WTC11 (cell line): ENCODE measurements around the gene DYNC1I2. TPM values are rescaled to one million over a fixed set of nuclear protein-coding genes. Genes with fewer than 3 reads are reported as not detected.

Experiments used
- ATAC-seq: fragments of 200-7000 bp; cut with Tn5 transposase; 2 replicates; pipeline ENCODE4 v1.10.0; 2021; ENCODE audit warnings: mild to moderate bottlenecking, moderate library complexity
- CTCF ChIA-PET: fragments of 300-600 bp; sonication (Branson Sonifier 250); formaldehyde crosslinking; loops from one replicate; lab custom pipeline; 2021; ENCODE audit warnings: antibody characterized with exemption; lab: Charles Lee
- POLR2A ChIA-PET: fragments of 350-600 bp; sonication (Branson Sonifier 250); formaldehyde crosslinking; loops from one replicate; lab custom pipeline; 2021; ENCODE audit warnings: antibody characterized with exemption; lab: Charles Lee
- DNase-seq: peaks from one replicate; pipeline ENCODE4 v3.0.0; 2021; ENCODE audit warnings: low spot score
- H3K27ac Mint-ChIP-seq: 2 replicates; pipeline ENCODE4 v1.8.0; 2021; ENCODE audit warnings: mixed read lengths
- H3K27me3 Mint-ChIP-seq: 2 replicates; pipeline ENCODE4 v1.8.0; 2021; ENCODE audit warnings: low read depth, mild to moderate bottlenecking, moderate library complexity, mixed read lengths
- H3K36me3 Mint-ChIP-seq: 2 replicates; pipeline ENCODE4 v1.8.0; 2021; ENCODE audit warnings: mixed read lengths
- H3K4me1 Mint-ChIP-seq: 2 replicates; pipeline ENCODE4 v1.8.0; 2022; ENCODE audit warnings: mixed read lengths
- H3K4me3 Mint-ChIP-seq: 2 replicates; pipeline ENCODE4 v1.8.0; 2021; ENCODE audit warnings: mild to moderate bottlenecking, moderate library complexity, mixed read lengths
- H3K9me3 Mint-ChIP-seq: 2 replicates; pipeline ENCODE4 v1.8.0; 2021; ENCODE audit warnings: mixed read lengths
- ATF1 ChIP-seq: sonication (generic); formaldehyde crosslinking; IDR thresholded peaks from 2 replicates; pipeline ENCODE4 v1.8.1; 2023; ENCODE audit warnings: mild to moderate bottlenecking, moderate library complexity, missing genetic modification reagents
- EMX1 ChIP-seq: fragments of 250-450 bp; sonication (Bioruptor Pico); IDR thresholded peaks from 2 replicates; pipeline ENCODE4 v1.8.0; 2021; ENCODE audit warnings: mild to moderate bottlenecking
- ESRRA ChIP-seq: sonication (generic); formaldehyde crosslinking; IDR thresholded peaks from 2 replicates; pipeline ENCODE4 v1.8.1; 2022; ENCODE audit warnings: mild to moderate bottlenecking, missing genetic modification reagents, borderline replicate concordance
- ETV6 ChIP-seq: sonication (generic); formaldehyde crosslinking; IDR thresholded peaks from 2 replicates; pipeline ENCODE4 v1.8.1; 2022; ENCODE audit warnings: mild to moderate bottlenecking, missing genetic modification reagents
- MYBL2 ChIP-seq: sonication (generic); formaldehyde crosslinking; IDR thresholded peaks from 2 replicates; pipeline ENCODE4 v1.8.1; 2023; ENCODE audit warnings: mild to moderate bottlenecking, moderate library complexity, missing genetic modification reagents
- NFATC4 ChIP-seq: fragments of 250-450 bp; sonication (Bioruptor Pico); IDR thresholded peaks from 2 replicates; pipeline ENCODE4 v1.9.0; 2021; ENCODE audit warnings: mild to moderate bottlenecking
- NFYB ChIP-seq: sonication (generic); formaldehyde crosslinking; conservative IDR thresholded peaks from 2 replicates; pipeline ENCODE4 v1.8.0; 2022; ENCODE audit warnings: low read depth, missing genetic modification reagents
- PRRX2 ChIP-seq: fragments of 250-450 bp; sonication (Bioruptor Pico); IDR thresholded peaks from 2 replicates; pipeline ENCODE4 v1.8.0; 2021; ENCODE audit warnings: mild to moderate bottlenecking
- SMAD4 ChIP-seq: sonication (generic); formaldehyde crosslinking; IDR thresholded peaks from 2 replicates; pipeline ENCODE4 v1.8.0; 2022; ENCODE audit warnings: mild to moderate bottlenecking, missing genetic modification reagents
- SP1 ChIP-seq: sonication (generic); formaldehyde crosslinking; conservative IDR thresholded peaks from 2 replicates; pipeline ENCODE4 v1.8.1; 2022; ENCODE audit warnings: missing genetic modification reagents
- TP53 ChIP-seq: sonication (generic); formaldehyde crosslinking; IDR thresholded peaks from 2 replicates; pipeline ENCODE4 v1.8.1; 2023; ENCODE audit warnings: mild to moderate bottlenecking, missing genetic modification reagents
- ZNF219 ChIP-seq: sonication (generic); formaldehyde crosslinking; IDR thresholded peaks from 2 replicates; pipeline ENCODE4 v1.8.0; 2023; ENCODE audit warnings: missing genetic modification reagents, mild to moderate bottlenecking, borderline replicate concordance
- ZNF396 ChIP-seq: fragments of 250-450 bp; sonication (Bioruptor Pico); IDR thresholded peaks from 2 replicates; pipeline ENCODE4 v1.8.0; 2021; ENCODE audit warnings: mild to moderate bottlenecking, moderate library complexity, borderline replicate concordance
- ZNF423 ChIP-seq: fragments of 250-450 bp; sonication (Bioruptor Pico); IDR thresholded peaks from 2 replicates; pipeline ENCODE4 v2.1.2; 2022; ENCODE audit warnings: mild to moderate bottlenecking, moderate library complexity
- ZNF671 ChIP-seq: fragments of 250-450 bp; sonication (Bioruptor Pico); IDR thresholded peaks from 2 replicates; pipeline ENCODE4 v1.8.0; 2021; ENCODE audit warnings: mild to moderate bottlenecking
- total RNA-seq: library from RNA; stranded (reverse); gene quantifications from 3 replicates; pipeline ENCODE4 v1.2.3, GENCODE V29; 2021
- TF ChIP-seq, protein P1 (sequence below): sonication (generic); formaldehyde crosslinking; IDR thresholded peaks from 2 replicates; pipeline ENCODE4 v1.8.1; 2023; ENCODE audit warnings: mild to moderate bottlenecking, missing genetic modification reagents
- TF ChIP-seq, protein P2 (sequence below): fragments of 250-450 bp; sonication (Bioruptor Pico); IDR thresholded peaks from 2 replicates; pipeline ENCODE4 v1.9.0; 2021; ENCODE audit warnings: mild to moderate bottlenecking
- TF ChIP-seq, protein P3 (sequence below): fragments of 250-450 bp; sonication (Bioruptor Pico); IDR thresholded peaks from 2 replicates; pipeline ENCODE4 v1.9.0; 2021; ENCODE audit warnings: mild to moderate bottlenecking, borderline replicate concordance
- TF ChIP-seq, protein P4 (sequence below): sonication (generic); formaldehyde crosslinking; IDR thresholded peaks from 2 replicates; pipeline ENCODE4 v1.8.0; 2022; ENCODE audit warnings: mild to moderate bottlenecking, missing genetic modification reagents
- TF ChIP-seq, protein P5 (sequence below): sonication (generic); formaldehyde crosslinking; IDR thresholded peaks from 2 replicates; pipeline ENCODE4 v1.8.0; 2023; ENCODE audit warnings: missing genetic modification reagents, mild to moderate bottlenecking, borderline replicate concordance

DYNC1I2 gene
- total RNA-seq, 1 experiment from 2014 or later = 73.7 TPM

DNA sequence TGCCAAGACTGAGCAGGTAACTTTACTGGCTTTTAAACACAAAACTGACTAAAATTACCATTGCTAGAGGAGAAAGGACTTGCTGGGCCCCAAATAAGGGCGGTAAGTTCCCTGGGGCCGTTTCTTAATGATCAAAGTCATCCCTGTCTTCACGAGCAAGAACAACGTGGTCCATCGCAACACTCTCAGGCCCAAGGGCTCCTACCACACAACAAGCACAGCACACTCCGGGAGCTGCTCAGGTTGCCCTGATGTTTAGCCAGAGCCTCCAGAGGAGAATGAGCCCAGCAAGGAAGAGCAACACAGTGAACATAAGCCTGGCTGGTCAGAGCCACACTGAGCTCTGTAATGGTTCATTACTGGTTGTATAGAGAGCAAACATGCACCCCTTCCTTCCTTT lies 102.7 kb downstream of the DYNC1I2 start:
- TF ChIP-seq ZNF219 (CRISPR knock-in tag) (no peak), ETV6 (CRISPR knock-in tag) (no peak), ATF1 (CRISPR knock-in tag) (no peak), PRRX2 (CRISPR knock-in tag) (no peak), TP53 (CRISPR knock-in tag) (no peak), MYBL2 (CRISPR knock-in tag) (no peak), SP1 (CRISPR knock-in tag) (no peak), ZNF396 (CRISPR knock-in tag) (no peak), ZNF423 (CRISPR knock-in tag) (no peak), SMAD4 (no peak), NFYB (no peak), NFATC4 (CRISPR knock-in tag) (no peak), EMX1 (CRISPR knock-in tag) (no peak), ESRRA (no peak), ZNF671 (CRISPR knock-in tag) (no peak)
- TF ChIP-seq, protein P1, sequence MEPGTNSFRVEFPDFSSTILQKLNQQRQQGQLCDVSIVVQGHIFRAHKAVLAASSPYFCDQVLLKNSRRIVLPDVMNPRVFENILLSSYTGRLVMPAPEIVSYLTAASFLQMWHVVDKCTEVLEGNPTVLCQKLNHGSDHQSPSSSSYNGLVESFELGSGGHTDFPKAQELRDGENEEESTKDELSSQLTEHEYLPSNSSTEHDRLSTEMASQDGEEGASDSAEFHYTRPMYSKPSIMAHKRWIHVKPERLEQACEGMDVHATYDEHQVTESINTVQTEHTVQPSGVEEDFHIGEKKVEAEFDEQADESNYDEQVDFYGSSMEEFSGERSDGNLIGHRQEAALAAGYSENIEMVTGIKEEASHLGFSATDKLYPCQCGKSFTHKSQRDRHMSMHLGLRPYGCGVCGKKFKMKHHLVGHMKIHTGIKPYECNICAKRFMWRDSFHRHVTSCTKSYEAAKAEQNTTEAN (CRISPR knock-in tag) = no peak
- TF ChIP-seq, protein P2, sequence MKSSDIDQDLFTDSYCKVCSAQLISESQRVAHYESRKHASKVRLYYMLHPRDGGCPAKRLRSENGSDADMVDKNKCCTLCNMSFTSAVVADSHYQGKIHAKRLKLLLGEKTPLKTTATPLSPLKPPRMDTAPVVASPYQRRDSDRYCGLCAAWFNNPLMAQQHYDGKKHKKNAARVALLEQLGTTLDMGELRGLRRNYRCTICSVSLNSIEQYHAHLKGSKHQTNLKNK (CRISPR knock-in tag) = no peak
- TF ChIP-seq, protein P3, sequence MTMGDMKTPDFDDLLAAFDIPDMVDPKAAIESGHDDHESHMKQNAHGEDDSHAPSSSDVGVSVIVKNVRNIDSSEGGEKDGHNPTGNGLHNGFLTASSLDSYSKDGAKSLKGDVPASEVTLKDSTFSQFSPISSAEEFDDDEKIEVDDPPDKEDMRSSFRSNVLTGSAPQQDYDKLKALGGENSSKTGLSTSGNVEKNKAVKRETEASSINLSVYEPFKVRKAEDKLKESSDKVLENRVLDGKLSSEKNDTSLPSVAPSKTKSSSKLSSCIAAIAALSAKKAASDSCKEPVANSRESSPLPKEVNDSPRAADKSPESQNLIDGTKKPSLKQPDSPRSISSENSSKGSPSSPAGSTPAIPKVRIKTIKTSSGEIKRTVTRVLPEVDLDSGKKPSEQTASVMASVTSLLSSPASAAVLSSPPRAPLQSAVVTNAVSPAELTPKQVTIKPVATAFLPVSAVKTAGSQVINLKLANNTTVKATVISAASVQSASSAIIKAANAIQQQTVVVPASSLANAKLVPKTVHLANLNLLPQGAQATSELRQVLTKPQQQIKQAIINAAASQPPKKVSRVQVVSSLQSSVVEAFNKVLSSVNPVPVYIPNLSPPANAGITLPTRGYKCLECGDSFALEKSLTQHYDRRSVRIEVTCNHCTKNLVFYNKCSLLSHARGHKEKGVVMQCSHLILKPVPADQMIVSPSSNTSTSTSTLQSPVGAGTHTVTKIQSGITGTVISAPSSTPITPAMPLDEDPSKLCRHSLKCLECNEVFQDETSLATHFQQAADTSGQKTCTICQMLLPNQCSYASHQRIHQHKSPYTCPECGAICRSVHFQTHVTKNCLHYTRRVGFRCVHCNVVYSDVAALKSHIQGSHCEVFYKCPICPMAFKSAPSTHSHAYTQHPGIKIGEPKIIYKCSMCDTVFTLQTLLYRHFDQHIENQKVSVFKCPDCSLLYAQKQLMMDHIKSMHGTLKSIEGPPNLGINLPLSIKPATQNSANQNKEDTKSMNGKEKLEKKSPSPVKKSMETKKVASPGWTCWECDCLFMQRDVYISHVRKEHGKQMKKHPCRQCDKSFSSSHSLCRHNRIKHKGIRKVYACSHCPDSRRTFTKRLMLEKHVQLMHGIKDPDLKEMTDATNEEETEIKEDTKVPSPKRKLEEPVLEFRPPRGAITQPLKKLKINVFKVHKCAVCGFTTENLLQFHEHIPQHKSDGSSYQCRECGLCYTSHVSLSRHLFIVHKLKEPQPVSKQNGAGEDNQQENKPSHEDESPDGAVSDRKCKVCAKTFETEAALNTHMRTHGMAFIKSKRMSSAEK (CRISPR knock-in tag) = no peak
- TF ChIP-seq, protein P4, sequence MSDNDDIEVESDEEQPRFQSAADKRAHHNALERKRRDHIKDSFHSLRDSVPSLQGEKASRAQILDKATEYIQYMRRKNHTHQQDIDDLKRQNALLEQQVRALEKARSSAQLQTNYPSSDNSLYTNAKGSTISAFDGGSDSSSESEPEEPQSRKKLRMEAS (CRISPR knock-in tag) = no peak
- TF ChIP-seq, protein P5, sequence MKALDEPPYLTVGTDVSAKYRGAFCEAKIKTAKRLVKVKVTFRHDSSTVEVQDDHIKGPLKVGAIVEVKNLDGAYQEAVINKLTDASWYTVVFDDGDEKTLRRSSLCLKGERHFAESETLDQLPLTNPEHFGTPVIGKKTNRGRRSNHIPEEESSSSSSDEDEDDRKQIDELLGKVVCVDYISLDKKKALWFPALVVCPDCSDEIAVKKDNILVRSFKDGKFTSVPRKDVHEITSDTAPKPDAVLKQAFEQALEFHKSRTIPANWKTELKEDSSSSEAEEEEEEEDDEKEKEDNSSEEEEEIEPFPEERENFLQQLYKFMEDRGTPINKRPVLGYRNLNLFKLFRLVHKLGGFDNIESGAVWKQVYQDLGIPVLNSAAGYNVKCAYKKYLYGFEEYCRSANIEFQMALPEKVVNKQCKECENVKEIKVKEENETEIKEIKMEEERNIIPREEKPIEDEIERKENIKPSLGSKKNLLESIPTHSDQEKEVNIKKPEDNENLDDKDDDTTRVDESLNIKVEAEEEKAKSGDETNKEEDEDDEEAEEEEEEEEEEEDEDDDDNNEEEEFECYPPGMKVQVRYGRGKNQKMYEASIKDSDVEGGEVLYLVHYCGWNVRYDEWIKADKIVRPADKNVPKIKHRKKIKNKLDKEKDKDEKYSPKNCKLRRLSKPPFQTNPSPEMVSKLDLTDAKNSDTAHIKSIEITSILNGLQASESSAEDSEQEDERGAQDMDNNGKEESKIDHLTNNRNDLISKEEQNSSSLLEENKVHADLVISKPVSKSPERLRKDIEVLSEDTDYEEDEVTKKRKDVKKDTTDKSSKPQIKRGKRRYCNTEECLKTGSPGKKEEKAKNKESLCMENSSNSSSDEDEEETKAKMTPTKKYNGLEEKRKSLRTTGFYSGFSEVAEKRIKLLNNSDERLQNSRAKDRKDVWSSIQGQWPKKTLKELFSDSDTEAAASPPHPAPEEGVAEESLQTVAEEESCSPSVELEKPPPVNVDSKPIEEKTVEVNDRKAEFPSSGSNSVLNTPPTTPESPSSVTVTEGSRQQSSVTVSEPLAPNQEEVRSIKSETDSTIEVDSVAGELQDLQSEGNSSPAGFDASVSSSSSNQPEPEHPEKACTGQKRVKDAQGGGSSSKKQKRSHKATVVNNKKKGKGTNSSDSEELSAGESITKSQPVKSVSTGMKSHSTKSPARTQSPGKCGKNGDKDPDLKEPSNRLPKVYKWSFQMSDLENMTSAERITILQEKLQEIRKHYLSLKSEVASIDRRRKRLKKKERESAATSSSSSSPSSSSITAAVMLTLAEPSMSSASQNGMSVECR (CRISPR knock-in tag) = no peak
- TF ChIP-seq, all 79 proteins: peak for 0
- DNase-seq = no peak
- no peak for ATAC-seq
- POLR2A ChIA-PET = no interaction called here
- no peaks in the 10 kb centered on the region for H3K9me3 Mint-ChIP-seq
- CTCF ChIA-PET = interaction anchor here (0.5 to 4.2 kb wide), 5 partner anchors 86 to 337 kb away, joined by 3 to 12 read pairs (median 4); no protein-coding TSS in a partner anchor
- H3K4me1 Mint-ChIP-seq = peaks cover 58% of the 10 kb centered on the region
- peaks cover 18% of the 10 kb centered on the region for H3K36me3 Mint-ChIP-seq
- H3K27ac Mint-ChIP-seq = 0 out of 2 replicates have a peak overlapping the region, but pooled peaks have one; percentile 12
- H3K4me3 Mint-ChIP-seq = no peak overlapping the region
- no peaks in the 10 kb centered on the region for H3K27me3 Mint-ChIP-seq
